Suprapubic skin (tissue), 3 donors: ENCODE measurements around the gene RAB36.

ENCODE experiments used
- POLR2AphosphoS5 ChIP-seq, 3 donors: sonication (generic); formaldehyde crosslinking; IDR thresholded peaks; one replicate each; pipeline ENCODE4 v1.6.1; 2017; ENCODE audit warnings: antibody characterized with exemption in 3 of 3
- TF ChIP-seq, protein P1 (sequence below), 2 donors: fragments of 200-600 bp in 1 of 2; fragments of 450-650 bp in 1 of 2; sonication (generic) in 1 of 2; IDR thresholded peaks; one replicate each; pipeline ENCODE4 v1.5.1; 2016 to 2019; ENCODE audit warnings: antibody characterized with exemption in 2 of 2, mild to moderate bottlenecking in 1 of 2, moderate library complexity in 1 of 2

DNA sequence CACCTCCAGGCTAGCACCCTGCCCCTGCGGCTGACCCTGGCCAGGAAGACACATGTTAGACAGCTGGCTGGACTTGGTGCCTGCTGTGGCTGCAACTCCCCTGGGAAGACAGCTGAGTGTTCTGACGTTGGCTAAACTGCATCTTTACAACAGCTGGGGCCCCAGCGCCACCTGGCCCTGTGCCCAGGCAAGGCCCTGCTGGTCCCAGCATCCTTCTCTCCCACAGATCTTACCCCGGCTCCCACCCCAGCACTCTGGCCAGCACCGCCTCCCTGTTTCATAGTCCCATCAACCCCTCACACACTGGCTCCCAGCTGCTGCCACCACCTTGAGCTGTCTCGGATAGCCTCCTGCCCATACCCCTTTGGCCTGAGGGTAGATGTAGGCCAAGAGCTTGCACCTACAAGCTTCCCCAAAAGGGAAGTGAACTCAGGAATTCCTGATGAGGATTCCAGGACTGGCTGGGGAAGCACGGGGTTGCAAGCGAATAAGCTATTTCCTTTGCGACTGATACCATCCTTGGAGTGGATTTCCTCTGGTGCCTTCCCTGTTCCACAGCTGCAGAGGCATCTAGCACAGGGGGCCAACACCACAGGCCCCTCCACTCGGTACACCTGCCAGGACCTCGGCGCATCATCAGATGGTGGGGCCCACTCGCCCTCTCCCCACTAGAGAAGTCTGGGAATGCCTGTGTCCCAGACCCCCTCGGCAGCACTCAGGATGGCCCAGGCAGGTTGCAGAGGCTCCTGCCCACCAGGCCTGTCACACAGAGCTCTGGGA, 32.0 kb upstream of the RAB36 start:
- TF ChIP-seq, protein P1, sequence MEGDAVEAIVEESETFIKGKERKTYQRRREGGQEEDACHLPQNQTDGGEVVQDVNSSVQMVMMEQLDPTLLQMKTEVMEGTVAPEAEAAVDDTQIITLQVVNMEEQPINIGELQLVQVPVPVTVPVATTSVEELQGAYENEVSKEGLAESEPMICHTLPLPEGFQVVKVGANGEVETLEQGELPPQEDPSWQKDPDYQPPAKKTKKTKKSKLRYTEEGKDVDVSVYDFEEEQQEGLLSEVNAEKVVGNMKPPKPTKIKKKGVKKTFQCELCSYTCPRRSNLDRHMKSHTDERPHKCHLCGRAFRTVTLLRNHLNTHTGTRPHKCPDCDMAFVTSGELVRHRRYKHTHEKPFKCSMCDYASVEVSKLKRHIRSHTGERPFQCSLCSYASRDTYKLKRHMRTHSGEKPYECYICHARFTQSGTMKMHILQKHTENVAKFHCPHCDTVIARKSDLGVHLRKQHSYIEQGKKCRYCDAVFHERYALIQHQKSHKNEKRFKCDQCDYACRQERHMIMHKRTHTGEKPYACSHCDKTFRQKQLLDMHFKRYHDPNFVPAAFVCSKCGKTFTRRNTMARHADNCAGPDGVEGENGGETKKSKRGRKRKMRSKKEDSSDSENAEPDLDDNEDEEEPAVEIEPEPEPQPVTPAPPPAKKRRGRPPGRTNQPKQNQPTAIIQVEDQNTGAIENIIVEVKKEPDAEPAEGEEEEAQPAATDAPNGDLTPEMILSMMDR (IDR thresholded peaks at IDR 0.05): no peak
- TF ChIP-seq POLR2AphosphoS5 (IDR thresholded peaks at IDR 0.05): no peak
